Fibroblast of the aortic adventitia (primary cell): ENCODE measurements around the gene ZMYND10. TPM values are rescaled to one million over a fixed set of nuclear protein-coding genes. Genes with fewer than 3 reads are reported as not detected.

Experiments used
- DNase-seq: peaks from one replicate; pipeline ENCODE4 v3.0.0-alpha.2; 2010; ENCODE audit warnings: low read depth
- H3K4me3 ChIP-seq: 2 replicates; pipeline ENCODE4 v1.5.1; 2011; ENCODE audit warnings: low read depth, mild to moderate bottlenecking, control low read depth, low read length, moderate library complexity
- CTCF ChIP-seq: IDR thresholded peaks from 2 replicates; pipeline ENCODE4 v1.5.1; 2011; ENCODE audit warnings: mild to moderate bottlenecking, low read length, control low read depth, inconsistent platforms; ENCODE audit not compliant: insufficient read depth
- total RNA-seq: library from RNA; depleted of rRNA; stranded (reverse); fragments of >200 nt; gene quantifications from 2 replicates; pipeline ENCODE4 v1.2.3, GENCODE V29; 2012; ENCODE audit warnings: low replicate concordance

The ZMYND10 gene
- total RNA-seq, 1 donor, result 0.81 TPM

- TF ChIP-seq CTCF, result no peak
- H3K4me3 ChIP-seq, result no peak within 1 kb of the TSS
- DNase-seq, result peak; percentile 30
Measured at GRCh38 chr3:50303013-50303815, 42.3 kb downstream of the ZMYND10 start, which contains the start of gene HYAL1. TSS of gene HYAL1 (minus strand) at chr3:50303574. CDS start at chr3:50302956, 618 bp downstream.

GRCh38 chr3:50302095-50303012, 43.2 kb downstream of the ZMYND10 start:
- no peak for DNase-seq
- H3K4me3 ChIP-seq, result no peak overlapping the region
- no peak for TF ChIP-seq CTCF

GRCh38 chr3:50300681-50301254, 44.8 kb downstream of the ZMYND10 start:
- no peak for TF ChIP-seq CTCF
- DNase-seq, result no peak
- H3K4me3 ChIP-seq, result no peak overlapping the region

- peak overlapping the region; percentile 64 for H3K4me3 ChIP-seq
- peak; percentile 63 for DNase-seq
- no peak for TF ChIP-seq CTCF
Measured at GRCh38 chr3:50299929-50300680, 45.4 kb downstream of the ZMYND10 start.

- peak overlapping the region; percentile 64 for H3K4me3 ChIP-seq
- no peak for TF ChIP-seq CTCF
- no peak for DNase-seq
Measured at GRCh38 chr3:50299638-50299928, 45.9 kb downstream of the ZMYND10 start.

- peak; percentile 24 for TF ChIP-seq CTCF
- peak; percentile 100 for DNase-seq
Measured at GRCh38 chr3:50298836-50299637, 46.5 kb downstream of the ZMYND10 start, which contains the start of the genes HYAL3 and NAA80. TSS of gene HYAL3 (minus strand) at chr3:50299405. CDS start at chr3:50295602, 3,803 bp downstream. TSS of gene NAA80 (minus strand) at chr3:50299405. CDS start at chr3:50297463, 1,942 bp downstream.

More at GRCh38 chr3:50298836-50299637, 46.5 kb downstream of the ZMYND10 start, which contains the start of the genes HYAL3 and NAA80:
- peak within 1 kb of the TSS; percentile 94 for H3K4me3 ChIP-seq
